Measurements from ENCODE around the gene HYOU1. TPM values are rescaled to one million over a fixed set of nuclear protein-coding genes. Genes with fewer than 3 reads are reported as not detected.
"Not testable (repeated sequence)": the region's sequence is repeated elsewhere in the genome, so short reads cannot be mapped to it uniquely, and the experiment has no call there.

HYOU1 gene
- polyA plus RNA-seq, 6 donors from 2014 or later = 7.1 to 13.4 (median 12.5) TPM

GRCh38 chr11:119018074-119018938, 38.7 kb downstream of the HYOU1 start, which contains the start of the genes RPS25 and TRAPPC4:
Gene RPS25, minus strand, starts transcription at chr11:119018343. Its CDS starts 59 bp downstream, at chr11:119018284.
Gene TRAPPC4, plus strand, starts transcription at chr11:119018766. Its CDS starts 30 bp downstream, at chr11:119018796.
- peaks cover 9 to 14% of the 10 kb centered on the region in 2 donors for H3K36me3 Mint-ChIP-seq
- H3K4me3 Mint-ChIP-seq = peak within 1 kb of the TSS; percentile 93 to 100 (median 99)
- no peaks in the 10 kb centered on the region for H3K27me3 Mint-ChIP-seq
- peaks cover 20 to 60% (median 29%) of the 10 kb centered on the region in 3 donors for H3K4me1 Mint-ChIP-seq
- ATAC-seq (ENCODE audit: low read depth in 2 of 2) (peak; percentile 86 to 87), DNase-seq (peak; percentile 94)
- peak within 1 kb of the TSS; percentile 99 to 100 (median 99) for H3K27ac Mint-ChIP-seq
- H3K9me3 Mint-ChIP-seq = no peaks in the 10 kb centered on the region

- not testable (repeated sequence) for DNase-seq; ATAC-seq (ENCODE audit: low read depth in 2 of 2); H3K9me3 Mint-ChIP-seq; H3K27me3 Mint-ChIP-seq
- H3K27ac Mint-ChIP-seq = peak overlapping the region; percentile 99 to 100 (median 99)
- H3K4me3 Mint-ChIP-seq = peak overlapping the region; percentile 93 to 100 (median 99)
- H3K36me3 Mint-ChIP-seq = peaks cover 13 to 14% of the 10 kb centered on the region in 2 donors
- peaks cover 22 to 57% (median 36%) of the 10 kb centered on the region in 3 donors for H3K4me1 Mint-ChIP-seq
These were observed 39.6 kb downstream of the HYOU1 start for GRCh38 chr11:119017377-119017776.

- peaks cover 13 to 19% of the 10 kb centered on the region in 2 donors for H3K36me3 Mint-ChIP-seq
- H3K4me3 Mint-ChIP-seq = peak overlapping the region in 6 of 8 donors; percentile 22 to 99 (median 83)
- H3K27me3 Mint-ChIP-seq = no peaks in the 10 kb centered on the region
- no peaks in the 10 kb centered on the region for H3K9me3 Mint-ChIP-seq
- peak overlapping the region in 4 of 6 donors; percentile 53 to 100 (median 84) for H3K27ac Mint-ChIP-seq
- DNase-seq (no peak), ATAC-seq (ENCODE audit: low read depth in 2 of 2) (no peak)
- peaks cover 24 to 54% (median 38%) of the 10 kb centered on the region in 3 donors for H3K4me1 Mint-ChIP-seq
These were observed 40.6 kb downstream of the HYOU1 start for GRCh38 chr11:119016216-119017009.

GRCh38 chr11:119015054-119015611, 41.9 kb downstream of the HYOU1 start:
- Mint-ChIP-seq H3K4me1 (peaks cover 23 to 50% (median 36%) of the 10 kb centered on the region in 3 donors), H3K36me3 (peaks cover 18 to 19% of the 10 kb centered on the region in 2 donors), H3K27me3 (no peaks in the 10 kb centered on the region), H3K4me3 (peak overlapping the region in 5 of 8 donors; percentile 15 to 93 (median 24)), H3K9me3 (no peaks in the 10 kb centered on the region), H3K27ac (peak overlapping the region; percentile 53 to 84 (median 72))
- DNase-seq (no peak), ATAC-seq (ENCODE audit: low read depth in 2 of 2) (no peak)

GRCh38 chr11:119014209-119014924, 42.6 kb downstream of the HYOU1 start:
- Mint-ChIP-seq H3K4me1 (peaks cover 18 to 42% (median 32%) of the 10 kb centered on the region in 3 donors), H3K27ac (peak overlapping the region in 4 of 6 donors; percentile 0 to 67 (median 33)), H3K9me3 (no peaks in the 10 kb centered on the region), H3K36me3 (peaks cover 18 to 19% of the 10 kb centered on the region in 2 donors), H3K4me3 (peak overlapping the region in 2 of 8 donors; percentile 22 to 68), H3K27me3 (no peaks in the 10 kb centered on the region)
- ATAC-seq (ENCODE audit: low read depth in 2 of 2) (no peak), DNase-seq (no peak)

GRCh38 chr11:119012629-119013170, 44.3 kb downstream of the HYOU1 start:
- ATAC-seq (ENCODE audit: low read depth in 2 of 2) (no peak), DNase-seq (no peak)
- Mint-ChIP-seq H3K9me3 (no peaks in the 10 kb centered on the region), H3K4me1 (peaks cover 16 to 26% (median 25%) of the 10 kb centered on the region in 3 donors), H3K27ac (peak overlapping the region in 3 of 6 donors; percentile 3 to 73 (median 28)), H3K27me3 (no peaks in the 10 kb centered on the region), H3K4me3 (peak overlapping the region in 1 of 8 donors; percentile 53), H3K36me3 (peaks cover 18 to 25% of the 10 kb centered on the region in 2 donors)

- Mint-ChIP-seq H3K27ac (peak overlapping the region in 1 of 6 donors; percentile 38), H3K27me3 (no peaks in the 10 kb centered on the region), H3K9me3 (no peaks in the 10 kb centered on the region), H3K4me1 (peaks cover 13 to 20% (median 16%) of the 10 kb centered on the region in 3 donors), H3K36me3 (peaks cover 22 to 28% of the 10 kb centered on the region in 2 donors), H3K4me3 (no peak overlapping the region)
- ATAC-seq (ENCODE audit: low read depth in 2 of 2) (no peak), DNase-seq (no peak)
These were observed 45.4 kb downstream of the HYOU1 start for GRCh38 chr11:119011476-119012053.

- no peaks in the 10 kb centered on the region for H3K9me3 Mint-ChIP-seq
- peaks cover 9 to 12% of the 10 kb centered on the region in 2 donors for H3K36me3 Mint-ChIP-seq
- peak overlapping the region in 1 of 6 donors; percentile 14 for H3K27ac Mint-ChIP-seq
- no peak for DNase-seq
- H3K27me3 Mint-ChIP-seq = no peaks in the 10 kb centered on the region
- H3K4me1 Mint-ChIP-seq = peaks cover 0 to 4% (median 0%) of the 10 kb centered on the region in 3 donors
- H3K4me3 Mint-ChIP-seq = no peak overlapping the region
- ATAC-seq (ENCODE audit: low read depth in 2 of 2) = no peak
These were observed 50.3 kb downstream of the HYOU1 start for GRCh38 chr11:119006656-119007055.

- no peak for ATAC-seq (ENCODE audit: low read depth in 2 of 2)
- Mint-ChIP-seq H3K4me1 (peaks cover 27 to 34% (median 28%) of the 10 kb centered on the region in 3 donors), H3K9me3 (no peaks in the 10 kb centered on the region), H3K27ac (peak overlapping the region in 1 of 6 donors; percentile 33), H3K4me3 (peak overlapping the region in 1 of 8 donors; percentile 58), H3K36me3 (peaks cover 0 to 4% of the 10 kb centered on the region in 2 donors), H3K27me3 (no peaks in the 10 kb centered on the region)
- no peak for DNase-seq
These were observed 56.1 kb downstream of the HYOU1 start for GRCh38 chr11:119000906-119001305.

- Mint-ChIP-seq H3K4me3 (peak overlapping the region; percentile 93 to 98 (median 95)), H3K9me3 (no peaks in the 10 kb centered on the region), H3K4me1 (peaks cover 27 to 34% (median 28%) of the 10 kb centered on the region in 3 donors), H3K27ac (peak overlapping the region; percentile 65 to 96 (median 92)), H3K27me3 (no peaks in the 10 kb centered on the region), H3K36me3 (peaks cover 0 to 4% of the 10 kb centered on the region in 2 donors)
- DNase-seq (no peak), ATAC-seq (ENCODE audit: low read depth in 2 of 2) (no peak)
These were observed 58.2 kb downstream of the HYOU1 start for GRCh38 chr11:118998822-118999221.

- Mint-ChIP-seq H3K4me3 (peak overlapping the region; percentile 93 to 98 (median 95)), H3K27me3 (no peaks in the 10 kb centered on the region), H3K4me1 (peaks cover 27 to 34% (median 28%) of the 10 kb centered on the region in 3 donors), H3K27ac (peak overlapping the region in 5 of 6 donors; percentile 90 to 96 (median 93)), H3K9me3 (no peaks in the 10 kb centered on the region), H3K36me3 (peaks cover 0 to 4% of the 10 kb centered on the region in 2 donors)
- DNase-seq (no peak), ATAC-seq (ENCODE audit: low read depth in 2 of 2) (peak; percentile 17 to 20)
These were observed 58.7 kb downstream of the HYOU1 start for GRCh38 chr11:118998388-118998717.
